Fibroblast of skin of left quadriceps (primary cell): ENCODE data around the gene TEX261.
"Not testable (repeated sequence)": the region's sequence is repeated elsewhere in the genome, so short reads cannot be mapped to it uniquely, and the experiment has no call there.

Experiments
- DNase-seq, 2 experiments: peaks; one replicate each; pipeline ENCODE4 v3.0.0-alpha.2; 2013; ENCODE audit warnings: low read depth in 2 of 2

The TEX261 gene

DNA sequence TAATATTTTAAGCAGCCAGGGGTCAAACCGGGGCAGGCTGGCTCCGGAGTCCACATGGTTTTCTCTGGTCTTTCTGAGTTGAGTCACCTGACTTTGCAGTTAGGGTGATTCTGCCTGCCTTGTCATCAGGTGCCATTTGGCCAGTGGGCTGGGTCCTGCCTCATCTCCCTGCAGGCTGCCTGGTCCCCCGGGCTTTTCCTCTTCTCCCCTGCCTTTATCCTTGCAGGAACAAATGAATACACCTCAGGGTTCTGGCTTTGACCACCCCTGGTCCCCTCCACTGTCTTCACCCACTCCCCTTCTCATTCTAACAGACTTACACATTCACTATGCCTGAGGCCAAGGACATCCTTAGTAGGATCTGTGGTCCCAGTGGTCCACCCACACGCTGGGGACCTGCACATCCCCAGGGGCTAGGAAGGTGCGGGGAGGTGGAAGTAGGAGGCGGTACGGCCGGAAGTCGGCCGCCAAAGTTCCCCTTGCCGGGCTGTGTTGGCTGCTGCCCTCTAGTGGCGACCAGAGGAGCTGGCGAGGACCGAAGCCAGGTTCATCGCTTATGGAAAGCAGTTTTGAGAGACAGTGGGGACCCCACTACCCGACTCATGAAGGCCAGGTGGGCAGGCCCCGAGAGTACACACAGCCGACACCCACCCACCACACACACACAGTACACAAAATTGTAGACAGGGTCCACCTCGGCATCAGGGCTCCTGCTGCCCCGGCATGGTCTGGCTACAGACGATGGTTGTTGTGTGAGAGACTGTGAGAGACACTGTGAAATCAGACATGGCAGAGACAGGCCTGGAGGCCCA lies 6.3 kb upstream of the TEX261 start:
- DNase-seq: peak in 1 of 2 experiments; percentile 34

DNA sequence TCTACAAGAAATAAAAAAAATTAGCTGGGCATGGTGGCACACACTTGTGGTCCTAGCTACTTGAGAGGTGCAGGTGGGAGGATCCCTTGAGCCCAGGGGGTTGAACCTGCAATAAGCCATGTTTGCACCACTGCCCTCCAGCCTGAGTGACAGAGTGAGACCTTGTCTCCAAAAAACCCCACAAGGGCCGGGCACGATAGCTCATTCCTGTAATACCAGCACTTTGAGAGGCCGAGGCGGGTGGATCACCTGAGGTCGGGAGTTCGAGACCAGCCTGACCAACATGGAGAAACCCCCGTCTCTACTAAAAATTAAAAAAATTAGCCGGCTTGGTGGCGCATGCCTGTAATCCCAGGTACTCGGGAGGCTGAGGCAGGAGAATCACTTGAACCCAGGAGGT lies 5.3 kb upstream of the TEX261 start:
- DNase-seq: not testable (repeated sequence)

GRCh38 chr2:70999362-70999761 lies 4.7 kb upstream of the TEX261 start:
- no peak for DNase-seq

- DNase-seq: not testable (repeated sequence)
Measured at GRCh38 chr2:70998885-70999284, 4.2 kb upstream of the TEX261 start.

DNA sequence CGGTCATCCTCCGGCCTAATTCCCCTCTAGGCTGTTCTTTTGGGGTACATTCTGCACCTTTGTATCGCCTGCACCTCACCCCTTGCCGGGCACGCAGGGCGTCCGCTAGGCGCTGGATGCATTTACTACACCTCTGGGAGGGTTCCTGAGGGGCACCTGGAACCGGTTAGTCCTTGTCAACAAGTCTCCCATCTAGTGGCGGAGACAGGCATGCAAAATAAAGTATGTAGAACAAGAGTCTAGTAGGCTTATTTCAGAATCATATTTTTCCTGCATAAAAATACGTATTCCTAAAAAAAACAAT lies 705 bp upstream of the TEX261 start:
- DNase-seq: no peak

DNA sequence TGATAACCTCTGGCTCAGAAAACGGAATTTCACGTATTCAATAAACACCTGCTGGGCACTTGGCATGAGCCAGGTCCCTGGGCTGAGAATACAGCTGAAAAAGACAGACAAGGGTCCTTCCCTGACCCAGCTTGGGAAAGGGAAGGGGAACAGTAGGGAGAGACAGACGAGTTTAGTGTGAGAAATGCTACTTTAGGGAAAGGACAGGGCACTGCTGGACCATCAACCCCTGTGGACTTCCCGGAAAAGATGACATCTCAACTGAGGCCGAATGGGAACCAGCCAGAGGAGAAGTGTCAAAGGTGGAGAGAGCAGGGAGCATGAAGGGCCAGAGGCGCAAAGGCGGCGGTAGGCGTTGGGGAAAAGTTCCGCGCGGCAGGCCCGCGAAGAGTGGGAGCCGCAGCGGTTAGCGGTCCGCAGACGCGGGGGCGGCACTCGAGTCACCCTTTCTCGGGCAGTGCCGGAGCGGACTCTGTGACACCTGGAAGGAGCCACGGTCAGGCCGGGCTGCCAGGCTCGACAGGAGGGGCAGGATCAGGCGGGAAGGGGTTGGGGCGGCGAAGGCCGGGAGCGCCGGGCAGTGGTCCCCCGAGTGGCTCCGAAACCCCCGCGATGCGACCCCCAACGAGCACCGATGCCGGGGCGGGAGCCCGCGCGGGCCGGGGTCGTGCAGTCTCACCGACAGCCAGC lies 519 bp downstream of the TEX261 start:
- DNase-seq: no peak

DNA sequence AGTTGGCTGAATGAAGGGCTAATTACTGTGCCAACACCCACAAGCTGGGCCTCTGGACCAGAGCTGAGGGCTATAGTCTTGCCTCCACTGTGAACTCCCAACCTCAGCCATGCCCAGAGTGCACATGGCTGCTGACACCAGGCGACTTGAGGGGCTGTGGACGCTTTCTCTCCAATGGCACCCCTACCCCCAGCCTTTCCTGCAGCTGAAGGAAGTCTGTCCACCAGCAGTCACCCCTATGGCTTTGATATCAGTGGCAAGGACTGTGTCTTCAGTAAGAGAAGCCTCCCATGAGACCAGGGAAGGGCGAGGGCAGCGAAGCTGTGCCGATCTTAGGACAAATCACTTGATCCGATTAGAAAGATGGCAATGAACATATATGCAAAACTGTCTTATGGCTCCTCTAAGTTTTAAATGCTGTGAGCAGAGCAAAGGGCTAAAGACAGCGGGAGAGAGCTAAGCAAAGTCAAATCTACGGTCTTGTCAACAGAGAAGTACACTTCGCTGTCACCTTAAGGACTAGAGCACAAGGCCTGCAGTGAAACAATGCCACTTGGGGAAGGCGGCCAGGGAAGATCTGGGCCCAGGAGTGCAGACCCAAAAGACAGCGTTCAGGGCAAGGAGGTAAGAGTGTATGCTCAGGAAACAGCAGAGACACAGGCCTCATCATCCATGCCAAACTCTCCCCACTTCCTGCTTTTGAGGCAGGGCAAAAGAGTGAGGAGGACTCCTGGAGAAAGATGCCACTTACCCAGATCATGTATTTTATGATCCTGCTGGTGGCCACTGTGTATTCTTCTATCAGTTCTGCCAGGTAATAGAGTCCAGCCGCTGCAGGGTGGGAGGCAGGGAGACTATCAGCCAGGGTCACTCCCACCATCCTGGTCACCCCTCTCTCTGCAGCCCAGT lies 1.5 kb downstream of the TEX261 start:
- no peak for DNase-seq

GRCh38 chr2:70991742-70992141 lies 2.9 kb downstream of the TEX261 start:
- DNase-seq: no peak

GRCh38 chr2:70991142-70991541 lies 3.5 kb downstream of the TEX261 start:
- no peak for DNase-seq

- DNase-seq: no peak
Measured at GRCh38 chr2:70990216-70990615, 4.5 kb downstream of the TEX261 start.

DNA sequence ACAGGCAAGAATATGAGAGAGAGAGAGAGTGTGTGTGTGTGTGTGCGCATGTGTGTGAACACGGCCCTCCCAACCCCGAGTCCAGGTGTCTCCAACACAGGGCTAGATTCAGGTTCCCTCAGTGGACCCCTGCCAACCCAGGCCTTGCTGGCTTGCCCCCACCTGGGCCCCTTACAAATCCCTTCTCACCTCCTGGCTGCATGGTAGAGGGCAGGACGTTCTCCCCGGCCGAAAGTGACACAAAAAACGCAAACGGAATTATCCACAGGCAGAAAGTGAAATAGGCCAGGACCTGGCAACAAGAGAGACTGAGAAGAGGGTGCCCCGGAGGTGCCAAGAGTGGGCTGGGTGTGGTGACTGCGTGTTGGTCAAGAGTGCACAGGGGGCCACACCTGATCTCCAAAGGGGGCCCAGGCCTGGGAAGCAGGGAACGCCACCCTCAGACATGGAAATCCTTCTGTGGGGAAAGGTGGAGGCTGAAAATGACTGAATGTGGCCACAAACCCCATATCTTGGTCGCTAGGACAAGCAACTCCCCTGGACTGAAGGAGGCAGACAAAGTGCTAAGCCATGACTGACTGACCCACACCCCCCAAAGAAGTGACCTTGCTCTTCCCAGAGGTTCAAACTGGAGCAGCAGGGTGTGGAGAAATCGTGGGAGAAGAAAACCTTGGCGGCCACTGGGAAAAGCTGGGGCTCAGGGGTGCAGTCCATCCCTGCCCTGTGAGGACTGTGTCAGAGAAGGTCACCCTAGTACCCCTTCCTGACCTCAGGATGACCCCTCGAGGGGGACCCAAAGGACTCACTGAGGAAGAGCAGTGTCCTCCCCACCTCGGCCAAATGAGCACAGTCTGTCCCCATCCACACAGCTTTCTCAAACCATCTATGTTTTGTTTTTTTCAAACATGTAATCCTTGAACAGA lies 5.7 kb downstream of the TEX261 start:
- DNase-seq: no peak

- no peak for DNase-seq
Measured at GRCh38 chr2:70988151-70988550, 6.5 kb downstream of the TEX261 start.

DNA sequence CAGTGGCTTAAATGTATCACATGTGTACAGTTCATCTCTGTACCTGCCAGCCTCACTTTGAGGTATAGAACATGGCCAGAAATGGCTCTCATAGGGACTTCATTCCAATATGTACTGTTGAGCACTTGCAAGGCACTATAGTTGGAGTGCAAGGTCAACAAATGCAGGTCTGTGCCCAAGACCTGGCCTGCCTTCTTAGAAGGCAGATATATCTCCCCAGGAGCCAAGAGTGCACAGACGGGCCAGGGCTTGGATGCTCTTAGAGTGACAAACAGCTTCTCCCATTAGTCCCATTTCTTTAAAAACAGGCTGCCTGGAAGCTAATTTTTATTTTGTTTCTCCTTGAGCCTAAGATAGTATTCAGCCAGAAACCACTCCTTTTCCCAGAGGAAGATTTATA lies 7.3 kb downstream of the TEX261 start:
- DNase-seq: no peak

DNA sequence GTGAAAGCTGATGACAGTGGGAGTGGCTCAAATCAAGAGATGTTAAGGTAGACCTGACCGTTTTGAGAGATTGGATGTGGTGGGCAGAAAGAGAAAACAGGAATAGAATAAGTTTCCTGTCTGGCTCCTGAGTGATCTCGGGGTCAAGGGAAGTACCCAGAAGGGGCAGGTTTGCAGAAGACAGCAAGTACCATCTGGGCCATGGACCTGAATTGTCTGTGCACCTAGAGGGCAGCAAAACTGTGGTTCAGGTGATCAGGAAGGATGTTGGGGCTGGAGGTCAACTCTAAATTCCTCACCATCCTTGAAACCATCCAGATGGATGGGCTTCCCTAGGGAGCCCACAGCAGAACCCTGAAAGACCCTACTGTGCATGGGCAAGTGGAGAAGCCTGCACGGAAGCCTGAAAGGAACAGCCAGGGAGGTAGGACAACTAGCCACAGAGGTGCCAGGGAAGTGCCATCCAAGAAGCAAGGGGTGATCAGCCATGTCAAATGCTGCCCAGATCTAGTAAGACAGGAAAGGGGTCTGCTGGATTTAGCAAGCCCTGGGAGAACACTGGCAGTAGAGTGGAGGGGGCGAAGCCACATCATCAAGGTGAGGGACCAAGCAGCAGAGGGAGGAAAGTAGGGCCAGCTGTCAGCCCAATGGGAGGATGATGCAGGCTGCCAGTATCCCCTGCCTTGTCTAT lies 8.0 kb downstream of the TEX261 start:
- no peak for DNase-seq

DNA sequence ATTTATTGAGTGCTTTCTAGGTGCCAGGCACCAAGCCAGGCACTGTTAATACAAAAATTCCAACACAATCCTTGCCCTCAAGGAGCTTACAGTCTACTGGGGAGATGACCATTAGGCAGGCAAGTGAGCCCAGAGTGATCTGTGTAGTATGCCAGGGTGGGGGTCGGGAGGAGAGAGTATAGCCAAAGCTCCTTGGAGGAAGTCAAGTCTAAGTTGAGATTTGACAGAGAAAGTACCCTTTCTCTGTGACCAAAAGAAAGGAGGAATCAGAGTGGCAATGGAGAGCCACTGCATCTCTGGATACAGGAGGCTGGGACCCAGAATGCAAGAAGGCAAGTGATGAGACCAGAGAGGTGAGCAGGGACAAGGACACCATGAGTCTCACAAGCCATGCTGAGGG lies 8.7 kb downstream of the TEX261 start:
- DNase-seq: no peak

GRCh38 chr2:70985283-70985688 lies 9.4 kb downstream of the TEX261 start:
- DNase-seq: no peak

- no peak for DNase-seq
Measured at GRCh38 chr2:70984576-70985282, 9.9 kb downstream of the TEX261 start.

DNA sequence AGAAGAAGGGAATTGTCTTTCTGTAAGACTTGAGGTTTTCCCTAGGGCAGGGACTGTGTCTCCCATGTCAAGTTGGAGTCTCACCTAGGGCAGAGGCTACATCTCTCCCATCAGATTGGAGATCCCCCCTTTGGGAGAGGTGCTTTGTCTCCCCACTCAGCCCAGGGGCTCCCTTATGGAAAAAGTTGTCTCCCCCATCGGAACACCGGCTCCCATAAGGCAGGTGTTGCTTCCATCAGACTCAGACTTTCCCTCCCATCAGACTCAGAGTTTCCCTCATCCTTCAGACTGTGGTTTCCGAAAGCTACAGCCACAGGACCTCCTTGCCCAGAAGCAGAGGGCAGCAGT lies 10.5 kb downstream of the TEX261 start:
- DNase-seq: no peak

DNA sequence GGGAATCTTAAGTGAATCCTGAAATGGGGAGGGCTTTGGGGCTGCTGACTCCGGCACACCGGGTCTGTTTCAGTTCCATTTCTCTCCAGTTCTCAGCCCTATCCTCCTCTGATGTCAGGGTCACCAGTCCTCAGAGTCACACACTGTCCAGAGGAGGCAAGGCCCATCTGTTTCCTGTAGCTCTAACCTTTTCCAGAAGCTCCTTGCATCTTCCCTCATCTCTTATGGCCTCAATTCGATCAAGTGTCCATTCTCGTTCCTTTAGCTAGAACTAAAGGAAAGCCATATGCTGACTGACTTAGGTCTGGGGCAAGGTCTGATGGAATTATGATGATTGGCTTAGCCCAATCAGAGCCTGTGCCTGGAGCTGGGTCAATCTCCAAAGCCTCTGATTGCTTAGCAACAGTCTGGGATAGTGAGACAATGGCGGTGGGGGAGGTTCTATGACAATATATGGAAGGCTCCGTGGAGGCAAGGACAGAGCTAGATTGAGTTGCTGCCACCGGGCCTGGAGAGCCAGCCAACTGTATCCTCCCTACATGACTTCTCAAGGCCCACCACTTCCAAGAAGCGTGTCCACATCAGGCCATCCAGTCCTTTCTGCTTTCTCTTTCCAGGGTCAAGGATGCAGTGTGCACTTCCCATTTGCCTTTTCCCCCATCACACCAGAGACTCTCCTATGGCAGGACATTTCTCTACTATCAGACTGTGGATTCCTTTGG lies 11.0 kb downstream of the TEX261 start:
- DNase-seq: no peak

GRCh38 chr2:70982971-70983370 lies 11.7 kb downstream of the TEX261 start:
- DNase-seq: no peak
